Measurements from ENCODE around the gene KYNU. TPM values are rescaled to one million over a fixed set of nuclear protein-coding genes. Genes with fewer than 3 reads are reported as not detected.

Gene KYNU
- polyA plus RNA-seq, 1 donor, result 5.3 TPM

DNA sequence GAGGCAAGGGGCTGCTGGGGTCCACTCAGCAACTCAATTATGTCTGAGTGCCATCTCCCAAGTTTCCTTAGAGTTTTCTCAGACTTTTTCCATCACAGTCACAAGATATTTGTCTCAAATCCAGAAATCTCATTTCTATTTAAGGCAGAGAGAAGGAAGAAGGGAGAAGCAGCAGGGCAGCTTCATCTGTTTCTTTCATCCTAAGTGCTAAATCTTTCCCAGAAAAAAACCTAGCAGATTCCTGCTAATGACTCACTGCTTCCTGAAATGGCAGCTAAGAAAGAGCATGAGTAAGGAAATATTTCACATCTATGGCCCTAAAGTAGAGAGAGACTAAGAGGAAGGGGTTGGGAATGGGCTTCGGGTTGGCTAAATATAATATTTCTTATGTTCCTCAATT, 88.0 kb downstream of the KYNU start:
- DNase-seq, result no peak

DNA sequence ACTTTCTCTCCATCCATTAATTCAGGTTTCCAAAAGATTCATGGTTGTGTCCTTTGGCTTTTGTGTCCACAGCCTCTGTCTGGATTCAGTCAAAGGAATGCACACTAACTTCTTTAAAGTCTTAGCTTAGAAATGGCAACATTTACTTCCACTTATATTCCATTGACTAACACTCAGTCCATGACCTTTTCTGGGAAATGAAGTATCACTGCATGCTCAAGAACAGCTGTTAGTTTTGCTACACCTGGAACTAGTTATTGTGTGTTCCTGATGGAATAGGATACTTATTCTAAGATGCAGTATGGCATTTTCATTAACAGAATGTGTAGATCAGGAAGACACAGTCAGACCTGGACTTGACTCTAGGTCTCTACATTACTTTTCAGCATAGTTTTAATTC, 88.8 kb downstream of the KYNU start:
- no peak for DNase-seq

DNA sequence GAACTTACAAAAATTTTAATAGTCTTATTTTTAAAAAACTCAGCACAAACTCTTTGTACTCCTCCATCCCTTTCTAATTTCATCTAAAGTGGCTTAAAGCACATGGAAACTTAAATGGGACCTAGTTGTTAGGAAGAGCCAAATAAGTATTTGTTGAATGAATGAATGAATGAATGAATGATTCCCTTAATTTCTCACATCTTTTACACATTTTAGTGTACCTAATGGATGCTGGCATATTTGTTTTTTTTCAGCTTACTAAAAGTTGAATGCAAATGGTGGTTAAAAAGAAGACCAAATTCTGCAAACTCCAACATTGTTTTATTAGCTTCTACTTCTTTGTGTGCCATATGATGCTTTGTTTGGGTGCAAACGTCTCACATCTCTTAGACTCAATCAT, 89.6 kb downstream of the KYNU start:
- DNase-seq, result no peak

DNA sequence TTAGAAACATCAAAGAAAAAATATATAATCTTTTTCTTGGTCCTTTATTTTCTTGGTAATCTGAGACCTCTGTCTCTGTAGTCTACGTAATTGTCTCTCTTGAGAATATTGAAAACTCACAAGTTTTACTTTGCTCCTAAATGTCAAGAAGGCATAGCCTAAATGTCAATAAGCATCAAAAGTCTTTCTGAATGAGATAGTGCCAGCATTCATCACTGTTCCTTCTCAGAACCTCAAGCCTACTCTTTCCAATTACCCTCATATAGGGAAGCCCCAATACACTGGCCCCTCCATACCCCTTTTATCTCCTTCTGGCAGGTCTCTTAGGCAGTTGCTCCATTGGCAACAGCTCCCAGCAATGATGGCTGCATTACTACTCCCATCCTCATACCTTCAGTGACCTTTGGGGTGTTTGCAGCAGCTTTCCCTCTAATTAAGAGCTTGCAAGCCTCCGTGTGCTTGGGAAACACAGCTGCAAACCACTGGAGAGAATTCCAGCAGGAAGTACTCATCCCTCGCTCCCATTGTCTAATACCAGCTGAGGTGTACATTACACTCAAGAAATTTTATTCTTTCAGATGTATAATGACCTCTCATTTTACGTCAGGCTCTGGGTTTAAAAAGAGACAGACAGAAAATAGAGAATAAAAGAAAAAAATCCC, 95.8 kb downstream of the KYNU start:
- DNase-seq, result no peak

DNA sequence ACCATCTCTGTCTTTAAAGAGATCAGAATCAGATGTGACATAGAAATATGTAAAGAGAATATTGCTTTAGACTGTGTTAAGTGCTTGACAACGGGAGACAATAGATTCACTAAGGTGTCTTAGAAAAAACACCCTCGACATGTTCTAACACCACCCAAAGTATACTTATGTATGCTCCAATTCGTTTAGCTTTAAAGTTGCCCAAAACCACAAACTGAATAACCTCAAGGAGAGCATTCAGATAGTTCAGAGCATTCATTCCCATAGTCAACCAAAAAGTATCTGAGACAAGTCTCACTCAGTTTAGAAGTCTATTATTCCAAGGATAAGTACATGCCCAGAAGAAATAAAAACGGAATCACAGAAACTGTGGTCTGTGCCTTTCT, 96.4 kb downstream of the KYNU start:
- no peak for DNase-seq

DNA sequence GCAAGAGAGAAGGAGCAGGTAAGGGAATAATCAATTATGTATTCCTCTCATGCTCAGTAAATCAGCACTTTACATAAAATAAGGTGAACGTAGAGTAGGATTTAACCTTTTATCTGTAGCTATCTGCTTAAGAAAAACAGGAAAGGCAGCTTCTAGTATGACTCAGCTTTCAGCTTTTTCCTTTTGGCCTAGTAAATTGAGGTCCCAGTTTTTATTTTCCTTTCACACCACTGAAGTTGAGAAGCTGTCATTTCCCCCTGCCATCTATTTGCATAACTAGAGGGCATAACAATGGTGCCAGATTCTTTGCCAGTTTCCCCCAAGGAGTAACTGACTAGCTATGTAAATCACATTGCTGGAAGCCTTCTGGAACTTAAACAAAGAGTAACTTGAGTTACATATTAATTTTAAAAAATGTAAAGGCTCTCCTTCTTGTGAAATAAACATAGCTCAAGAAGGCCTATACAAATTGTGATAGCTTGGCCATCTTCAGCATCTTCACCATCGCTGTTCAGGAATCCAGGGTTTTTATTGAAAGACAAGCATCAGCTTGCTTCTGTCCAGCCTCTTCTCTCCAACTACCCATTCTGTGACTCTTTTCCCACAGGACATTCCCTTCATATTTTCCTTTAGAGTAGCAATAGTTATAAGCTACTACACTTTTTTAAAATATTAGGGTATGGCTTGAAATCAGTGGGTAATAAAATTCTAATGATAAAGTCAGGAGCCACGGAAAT, 97.0 kb downstream of the KYNU start:
- DNase-seq, result no peak

DNA sequence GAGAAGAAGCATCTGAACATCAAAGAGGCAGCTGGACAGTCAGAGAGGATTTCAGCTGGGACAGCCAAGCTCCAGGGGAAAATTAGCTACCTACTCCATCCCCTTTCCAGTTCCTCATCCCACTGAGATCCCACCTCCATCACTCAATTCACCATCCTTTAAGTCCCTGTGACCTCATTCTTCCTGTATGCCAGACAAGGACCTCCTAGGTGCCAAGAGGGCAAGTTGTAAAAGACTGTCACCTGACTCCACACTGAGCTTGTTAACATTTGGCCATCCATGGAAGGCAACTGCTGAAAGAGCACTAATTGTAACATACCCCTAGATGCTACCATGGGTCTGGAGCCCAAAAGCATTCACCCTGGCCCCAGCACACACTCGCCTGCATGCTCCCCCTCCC, 97.8 kb downstream of the KYNU start:
- DNase-seq, result no peak

DNA sequence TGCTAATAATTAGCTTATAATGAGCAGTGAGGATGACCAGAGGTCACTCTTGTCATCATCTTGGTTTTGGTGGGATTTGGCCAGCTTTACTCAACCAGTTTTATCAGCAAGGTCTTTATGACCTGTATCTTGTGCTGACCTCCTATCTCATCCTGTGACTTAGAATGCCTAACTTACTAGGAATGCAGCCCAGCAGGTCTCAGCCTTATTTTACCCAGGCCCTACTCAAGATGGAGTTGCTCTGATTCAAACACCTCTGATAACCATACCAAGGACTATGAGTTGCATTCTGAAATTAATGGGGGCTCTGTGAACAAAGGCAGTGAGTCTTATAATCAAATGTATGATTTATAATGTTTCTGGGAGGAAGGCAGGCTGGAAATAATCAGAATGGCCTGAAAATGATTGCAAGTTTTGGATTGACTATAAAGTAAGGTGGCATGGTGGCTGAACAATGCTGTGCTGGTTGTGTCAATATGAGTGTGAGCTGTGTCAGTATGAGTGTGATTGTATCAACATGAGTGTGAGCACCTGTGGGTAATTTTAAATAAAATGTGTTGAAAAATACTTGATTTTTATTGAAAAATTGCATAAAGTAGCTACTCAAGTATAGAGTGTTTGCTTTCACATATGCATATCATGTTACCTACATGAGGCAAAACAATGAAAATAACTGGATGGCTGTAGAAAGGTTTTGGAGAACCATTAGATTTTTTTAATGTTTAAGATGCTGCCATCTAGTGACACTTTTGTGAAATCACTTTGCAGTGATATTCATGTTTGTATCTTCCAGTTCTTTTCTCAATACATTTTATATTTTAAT, 103.0 kb downstream of the KYNU start:
- DNase-seq, result no peak

DNA sequence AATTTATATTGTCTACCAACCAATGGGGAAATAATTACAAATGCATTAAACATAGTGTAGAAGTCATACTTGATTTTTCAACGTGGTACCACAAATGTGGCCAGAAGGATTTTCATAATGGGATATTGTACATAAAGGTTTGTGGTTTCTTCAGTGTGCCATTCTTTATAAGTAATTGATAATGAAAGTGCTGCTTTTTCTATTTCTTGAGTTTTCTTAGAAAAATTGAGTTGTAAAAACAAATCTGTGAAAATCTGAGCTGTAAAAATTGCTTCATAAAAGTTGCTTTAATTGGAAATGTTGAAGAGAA, 103.6 kb downstream of the KYNU start:
- no peak for DNase-seq

DNA sequence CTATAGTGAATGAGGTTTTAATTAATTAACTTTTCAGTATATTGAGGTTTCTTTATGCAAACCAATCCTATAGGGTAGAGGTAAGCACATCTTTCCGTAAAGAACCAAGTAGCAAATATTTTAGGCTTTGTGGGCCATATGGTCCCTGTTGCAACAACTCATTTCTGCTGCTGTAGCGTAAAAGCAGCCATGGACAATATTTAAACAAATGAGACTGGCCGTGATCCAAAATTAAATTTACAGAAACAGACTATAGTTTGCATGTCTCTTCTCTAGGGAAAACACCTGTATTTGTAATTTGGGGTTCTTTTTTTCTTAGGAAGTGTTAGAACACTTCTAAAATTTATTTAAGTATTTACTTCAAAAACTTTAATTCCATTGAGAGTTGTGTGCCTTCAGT, 104.3 kb downstream of the KYNU start:
- no peak for DNase-seq

DNA sequence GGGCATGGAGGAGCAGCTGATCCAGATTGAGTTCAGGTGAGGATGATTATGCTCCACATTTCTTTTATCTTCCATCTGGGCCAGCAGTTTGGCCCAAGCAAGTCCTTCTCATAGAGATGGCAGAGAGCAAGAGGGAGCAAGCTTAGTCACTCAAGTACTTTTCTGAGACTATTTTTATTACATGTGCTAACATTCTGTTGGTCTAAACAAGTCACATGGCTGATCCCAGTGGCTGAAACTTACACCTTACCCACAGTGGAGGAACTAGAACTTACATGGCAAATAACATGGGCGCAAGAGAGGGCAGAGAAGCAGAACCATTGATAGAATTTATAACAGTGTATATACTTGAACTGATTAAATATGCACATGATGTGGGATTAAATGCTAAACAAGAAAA, 105.7 kb downstream of the KYNU start:
- DNase-seq, result no peak

DNA sequence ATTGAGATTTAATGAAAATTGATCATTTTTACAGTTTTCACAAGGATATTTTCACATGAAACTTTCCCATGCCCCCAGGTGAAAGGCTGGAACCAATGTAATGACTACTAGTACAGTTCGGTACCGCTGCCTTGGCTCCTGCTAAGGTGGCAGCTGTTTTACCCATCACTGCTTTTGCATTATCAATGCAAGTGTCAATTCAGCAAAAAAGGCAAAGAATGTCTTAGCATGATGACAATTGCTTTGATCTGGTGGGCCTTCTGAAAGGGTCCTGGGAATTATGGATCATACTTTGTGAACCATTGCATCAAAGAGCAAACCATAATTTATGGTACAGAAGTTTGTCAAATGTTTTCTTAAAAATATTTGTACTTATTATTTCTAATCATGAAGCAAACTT, 107.2 kb downstream of the KYNU start:
- DNase-seq, result no peak

DNA sequence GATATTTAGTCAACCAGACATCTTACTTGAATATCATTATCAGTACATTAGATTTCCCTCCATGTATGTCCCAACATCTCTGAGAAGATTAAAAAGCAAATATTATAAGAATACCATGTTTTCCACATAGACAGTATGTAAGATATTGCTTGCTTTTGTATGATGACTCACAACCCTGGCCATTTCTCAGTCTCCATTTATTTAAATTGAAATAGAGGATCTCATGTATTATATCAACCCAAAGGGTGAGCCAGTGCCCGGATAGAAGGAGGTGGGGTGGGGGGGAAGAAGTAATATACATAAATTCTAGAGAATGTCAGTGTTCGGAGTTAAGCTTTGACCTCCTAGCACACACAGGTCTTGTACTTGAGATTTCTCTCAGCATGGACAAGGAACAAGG, 109.6 kb downstream of the KYNU start:
- DNase-seq, result no peak

DNA sequence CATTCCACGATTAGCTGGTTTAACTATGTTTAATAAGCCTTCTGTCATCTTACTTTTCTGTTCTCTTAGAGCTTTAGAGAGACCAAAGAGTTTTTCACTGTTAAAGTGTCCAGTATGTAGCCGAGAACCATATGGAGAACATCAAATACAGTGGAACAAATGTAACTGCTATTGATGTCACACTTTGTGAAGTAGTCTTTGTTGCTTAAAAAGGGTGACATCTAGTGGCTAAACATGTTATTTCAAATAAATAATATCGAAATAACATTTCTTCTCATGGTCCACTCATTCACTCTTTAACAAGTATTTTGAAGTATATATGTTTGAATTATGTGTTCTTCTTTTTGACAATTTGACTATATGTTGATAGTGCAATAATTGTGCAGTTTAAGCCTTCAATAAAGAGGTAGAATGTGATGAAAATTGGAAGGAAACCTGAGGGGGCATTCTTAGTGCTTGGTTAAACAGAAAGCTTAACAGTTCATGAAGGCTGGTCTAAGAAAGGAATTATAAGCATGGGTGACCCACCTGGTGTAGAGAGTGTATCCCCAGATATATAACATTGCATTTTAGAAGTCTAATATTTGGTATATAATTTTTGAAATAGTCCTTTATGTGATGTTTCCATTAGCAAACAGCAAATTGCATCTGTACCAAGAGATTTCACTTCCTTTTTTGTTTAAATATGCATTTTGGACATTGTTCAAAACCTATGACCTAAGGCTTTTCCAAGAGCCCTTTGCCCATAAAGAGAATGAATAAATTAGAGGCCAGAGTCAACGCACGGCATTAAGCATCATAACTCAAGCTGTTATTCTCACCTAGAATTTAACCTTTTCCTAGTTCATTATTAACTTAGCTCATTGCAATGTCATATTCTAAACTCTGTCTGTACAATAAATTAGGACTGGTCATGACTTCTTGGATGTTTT, 112.1 kb downstream of the KYNU start:
- peak; percentile 73 for DNase-seq

DNA sequence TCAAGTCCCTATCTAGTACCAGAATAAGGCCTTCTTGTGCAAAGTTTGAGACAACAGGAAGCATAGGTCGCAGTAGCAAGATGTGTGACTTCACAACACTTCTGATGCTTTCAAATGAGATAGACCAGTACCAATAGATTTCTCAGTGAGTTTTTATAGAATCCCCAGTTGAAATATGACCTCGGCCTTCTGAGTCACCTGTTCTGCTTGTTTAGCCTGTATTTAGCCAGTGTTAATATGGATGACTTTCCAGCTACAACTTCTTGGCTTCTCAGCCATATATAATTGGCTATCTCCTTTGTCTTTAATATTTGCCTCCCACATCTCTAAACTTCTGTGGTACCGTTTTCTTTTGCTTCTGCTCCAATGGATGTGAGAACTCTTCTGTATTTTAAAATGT, 113.8 kb downstream of the KYNU start:
- no peak for DNase-seq

DNA sequence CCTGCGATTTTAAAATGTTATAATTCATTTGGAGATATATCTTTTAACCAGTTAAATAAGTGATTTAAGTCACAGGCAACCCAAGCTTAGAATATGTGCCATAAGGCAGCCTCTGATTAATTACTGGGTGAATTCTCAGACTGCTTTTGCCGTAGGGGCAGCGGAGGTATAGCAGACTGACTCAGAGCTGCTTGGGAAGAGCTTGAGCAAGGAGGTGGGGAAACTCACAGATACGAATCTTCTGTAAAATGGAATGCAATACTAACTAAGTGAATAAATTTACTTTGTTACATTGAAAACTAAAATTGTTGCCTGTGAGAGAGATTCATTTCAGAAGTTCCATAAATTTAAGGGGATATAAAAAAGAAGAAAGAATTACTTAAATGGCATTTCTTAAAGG, 115.4 kb downstream of the KYNU start:
- no peak for DNase-seq

DNA sequence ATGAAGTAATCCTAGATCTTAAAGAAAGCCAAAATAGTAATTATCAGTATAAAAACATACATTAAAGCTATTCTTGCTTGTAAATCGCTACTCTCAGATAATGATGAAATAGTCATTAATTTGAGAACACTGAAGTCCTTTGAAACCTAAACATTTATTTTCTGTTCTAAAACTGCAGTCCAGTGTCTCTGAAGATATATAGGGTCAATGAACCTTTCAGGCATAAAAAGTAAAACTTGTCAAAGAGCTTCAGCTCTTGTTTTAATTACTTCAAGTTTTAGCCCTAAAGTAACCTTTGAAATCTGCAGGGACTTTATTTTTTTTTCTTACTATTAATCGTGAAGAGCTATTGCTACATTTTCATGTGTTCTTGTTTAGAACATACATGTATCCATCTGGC, 116.3 kb downstream of the KYNU start:
- DNase-seq, result peak; percentile 55

DNA sequence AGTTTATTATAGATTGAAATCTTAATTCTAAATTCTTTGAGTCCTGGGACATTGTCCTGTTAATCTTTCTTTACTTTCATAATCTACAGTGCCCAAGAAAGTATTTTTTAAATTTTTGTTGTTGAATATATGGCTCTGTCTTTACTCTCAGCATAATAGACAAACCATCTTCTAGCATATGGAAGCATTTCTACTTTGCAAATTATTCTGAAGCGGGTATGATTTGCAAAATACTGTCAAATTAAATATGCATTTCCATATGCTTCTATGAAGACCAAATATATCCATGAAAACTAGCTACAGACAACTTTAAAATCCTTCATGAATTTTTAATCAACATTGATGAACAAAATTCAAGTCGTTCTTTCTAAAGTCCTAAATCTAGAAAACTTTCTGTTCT, 117.2 kb downstream of the KYNU start:
- no peak for DNase-seq

DNA sequence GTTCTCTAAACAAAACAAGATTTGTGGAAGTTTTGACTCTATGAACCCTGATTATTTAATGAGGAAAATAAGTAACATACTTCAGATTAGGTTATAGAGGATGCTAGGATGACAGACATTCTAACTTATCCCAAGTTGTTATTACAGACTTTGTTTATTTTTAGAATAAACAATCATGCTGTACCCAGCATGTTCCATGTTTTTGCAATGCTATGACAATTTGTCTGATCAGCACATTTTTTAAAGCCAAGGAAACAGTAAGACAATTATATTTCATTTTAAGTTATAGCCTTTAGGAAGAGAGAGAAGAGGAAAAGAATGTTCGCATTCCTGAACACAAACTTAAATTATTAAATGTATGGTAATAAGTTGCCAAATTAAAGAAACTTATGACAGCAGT, 119.8 kb downstream of the KYNU start:
- no peak for DNase-seq

DNA sequence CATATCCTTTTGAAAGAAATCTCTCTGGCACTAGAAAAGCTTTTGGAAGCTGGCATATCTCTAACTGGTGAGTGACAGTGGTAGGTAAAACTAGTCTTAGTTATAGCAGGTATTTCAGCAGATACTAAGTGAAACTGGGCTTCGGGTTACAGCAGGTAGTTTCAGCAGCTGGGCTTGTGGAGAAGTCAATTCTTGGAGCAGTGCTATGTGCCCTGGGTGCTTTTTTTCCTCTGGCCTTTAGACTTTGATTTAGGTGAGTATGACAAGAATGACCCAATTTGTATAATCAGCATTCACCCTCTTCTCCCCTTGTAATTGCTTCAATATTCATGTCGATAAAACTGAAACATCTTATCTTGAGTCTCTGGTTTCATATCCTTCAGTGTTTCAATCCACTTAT, 123.1 kb downstream of the KYNU start:
- no peak for DNase-seq

DNA sequence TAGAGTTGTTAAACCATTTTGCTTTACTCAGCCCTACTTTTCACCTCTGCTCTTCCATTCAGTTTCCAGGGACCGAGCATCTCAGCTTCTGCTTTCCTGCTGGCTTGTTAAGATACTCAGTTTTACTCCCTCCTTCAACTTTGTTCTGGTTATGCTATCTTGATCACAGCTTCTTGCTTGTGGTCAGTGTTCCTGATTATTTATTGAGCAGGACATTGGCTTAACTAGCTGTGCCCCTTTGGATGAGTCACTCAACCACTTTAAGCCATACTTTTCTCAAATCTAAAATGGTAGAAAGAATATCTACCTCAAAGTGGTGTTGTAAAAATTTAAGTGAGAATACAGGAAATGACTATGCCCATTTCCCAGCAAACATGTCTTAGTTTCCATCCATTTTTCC, 124.0 kb downstream of the KYNU start:
- no peak for DNase-seq

DNA sequence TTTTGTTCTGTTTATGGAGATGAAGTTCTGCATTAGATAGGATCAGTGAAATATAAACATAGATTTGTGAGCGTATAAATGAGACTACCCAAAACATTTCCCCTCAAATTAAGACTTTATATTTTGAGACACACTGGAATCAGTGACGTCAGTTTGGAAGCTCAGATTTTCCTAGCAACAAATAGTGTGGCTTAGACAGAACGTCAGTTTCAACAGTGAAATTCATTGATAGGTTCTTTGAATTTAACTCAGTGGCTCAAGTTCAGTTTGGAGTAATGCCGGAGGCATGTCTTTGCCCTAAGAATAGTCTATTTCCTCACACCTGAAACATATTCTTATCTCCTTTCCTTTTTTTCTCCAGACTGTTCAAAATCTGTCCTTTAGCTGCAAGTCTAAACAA, 138.2 kb downstream of the KYNU start:
- no peak for DNase-seq
